ENCODE measurements around the gene KRTAP3-3.
A peak's percentile ranks its signal among the peaks of the same experiment; 100 is the strongest.

The KRTAP3-3 gene

GRCh38 chr17:40958086-40958953, 35.6 kb downstream of the KRTAP3-3 start:
- Histone ChIP-seq H3K4me1 (ENCODE audit: control insufficient read depth, insufficient read depth, low read length) (peaks cover 56% of the 10 kb centered on the region), H3K9me3 (replicated peaks; ENCODE audit: low read length) (no peaks in the 10 kb centered on the region), H3K27me3 (ENCODE audit: control insufficient read depth, insufficient read depth, low read length) (no peaks in the 10 kb centered on the region), H3K9ac (ENCODE audit: low read depth, low read length) (peak overlapping the region; percentile 84), H3K4me2 (ENCODE audit: low read length) (no peak overlapping the region), H3K36me3 (ENCODE audit: insufficient read depth, low read length) (no peaks in the 10 kb centered on the region), H3K4me3 (ENCODE audit: low read length) (no peak overlapping the region)

- Histone ChIP-seq H3K36me3 (ENCODE audit: insufficient read depth, low read length) (no peaks in the 10 kb centered on the region), H3K4me1 (ENCODE audit: control insufficient read depth, insufficient read depth, low read length) (peaks cover 71% of the 10 kb centered on the region), H3K9me3 (replicated peaks; ENCODE audit: low read length) (no peaks in the 10 kb centered on the region), H3K4me2 (ENCODE audit: low read length) (peak overlapping the region; percentile 50), H3K27me3 (ENCODE audit: control insufficient read depth, insufficient read depth, low read length) (no peaks in the 10 kb centered on the region), H3K4me3 (ENCODE audit: low read length) (no peak overlapping the region), H3K9ac (ENCODE audit: low read depth, low read length) (peak overlapping the region; percentile 84)
Measured at GRCh38 chr17:40956401-40957254, 37.3 kb downstream of the KRTAP3-3 start.

GRCh38 chr17:40953881-40954280, 40.1 kb downstream of the KRTAP3-3 start:
- Histone ChIP-seq H3K4me1 (ENCODE audit: control insufficient read depth, insufficient read depth, low read length) (peaks cover 76% of the 10 kb centered on the region), H3K4me2 (ENCODE audit: low read length) (peak overlapping the region; percentile 5), H3K4me3 (ENCODE audit: low read length) (no peak overlapping the region), H3K9ac (ENCODE audit: low read depth, low read length) (peak overlapping the region; percentile 76), H3K36me3 (ENCODE audit: insufficient read depth, low read length) (no peaks in the 10 kb centered on the region), H3K9me3 (replicated peaks; ENCODE audit: low read length) (no peaks in the 10 kb centered on the region), H3K27me3 (ENCODE audit: control insufficient read depth, insufficient read depth, low read length) (no peaks in the 10 kb centered on the region)

- Histone ChIP-seq H3K4me2 (ENCODE audit: low read length) (no peak overlapping the region), H3K36me3 (ENCODE audit: insufficient read depth, low read length) (no peaks in the 10 kb centered on the region), H3K4me3 (ENCODE audit: low read length) (no peak overlapping the region), H3K9ac (ENCODE audit: low read depth, low read length) (peak overlapping the region; percentile 76), H3K27me3 (ENCODE audit: control insufficient read depth, insufficient read depth, low read length) (no peaks in the 10 kb centered on the region), H3K4me1 (ENCODE audit: control insufficient read depth, insufficient read depth, low read length) (peaks cover 66% of the 10 kb centered on the region), H3K9me3 (replicated peaks; ENCODE audit: low read length) (no peaks in the 10 kb centered on the region)
Measured at GRCh38 chr17:40952661-40953060, 41.3 kb downstream of the KRTAP3-3 start.

GRCh38 chr17:40952154-40952553, 41.8 kb downstream of the KRTAP3-3 start:
- H3K4me3 ChIP-seq (ENCODE audit: low read length), result no peak overlapping the region
- H3K9me3 ChIP-seq (replicated peaks; ENCODE audit: low read length), result no peaks in the 10 kb centered on the region
- H3K27me3 ChIP-seq (ENCODE audit: control insufficient read depth, insufficient read depth, low read length), result no peaks in the 10 kb centered on the region
- no peak overlapping the region for H3K4me2 ChIP-seq (ENCODE audit: low read length)
- peaks cover 60% of the 10 kb centered on the region for H3K4me1 ChIP-seq (ENCODE audit: control insufficient read depth, insufficient read depth, low read length)
- peak overlapping the region; percentile 44 for H3K9ac ChIP-seq (ENCODE audit: low read depth, low read length)
- H3K36me3 ChIP-seq (ENCODE audit: insufficient read depth, low read length), result no peaks in the 10 kb centered on the region

GRCh38 chr17:40951011-40951622, 42.8 kb downstream of the KRTAP3-3 start:
- no peak overlapping the region for H3K4me3 ChIP-seq (ENCODE audit: low read length)
- no peaks in the 10 kb centered on the region for H3K27me3 ChIP-seq (ENCODE audit: control insufficient read depth, insufficient read depth, low read length)
- H3K9me3 ChIP-seq (replicated peaks; ENCODE audit: low read length), result no peaks in the 10 kb centered on the region
- no peak overlapping the region for H3K9ac ChIP-seq (ENCODE audit: low read depth, low read length)
- no peaks in the 10 kb centered on the region for H3K36me3 ChIP-seq (ENCODE audit: insufficient read depth, low read length)
- peaks cover 53% of the 10 kb centered on the region for H3K4me1 ChIP-seq (ENCODE audit: control insufficient read depth, insufficient read depth, low read length)
- no peak overlapping the region for H3K4me2 ChIP-seq (ENCODE audit: low read length)

GRCh38 chr17:40950176-40950575, 43.8 kb downstream of the KRTAP3-3 start:
- Histone ChIP-seq H3K4me2 (ENCODE audit: low read length) (no peak overlapping the region), H3K4me3 (ENCODE audit: low read length) (no peak overlapping the region), H3K4me1 (ENCODE audit: control insufficient read depth, insufficient read depth, low read length) (peaks cover 43% of the 10 kb centered on the region), H3K9ac (ENCODE audit: low read depth, low read length) (no peak overlapping the region), H3K27me3 (ENCODE audit: control insufficient read depth, insufficient read depth, low read length) (no peaks in the 10 kb centered on the region), H3K9me3 (replicated peaks; ENCODE audit: low read length) (no peaks in the 10 kb centered on the region), H3K36me3 (ENCODE audit: insufficient read depth, low read length) (no peaks in the 10 kb centered on the region)

GRCh38 chr17:40949418-40949817, 44.5 kb downstream of the KRTAP3-3 start:
- H3K27me3 ChIP-seq (ENCODE audit: control insufficient read depth, insufficient read depth, low read length), result no peaks in the 10 kb centered on the region
- no peak overlapping the region for H3K4me3 ChIP-seq (ENCODE audit: low read length)
- H3K4me2 ChIP-seq (ENCODE audit: low read length), result no peak overlapping the region
- H3K4me1 ChIP-seq (ENCODE audit: control insufficient read depth, insufficient read depth, low read length), result peaks cover 36% of the 10 kb centered on the region
- H3K9me3 ChIP-seq (replicated peaks; ENCODE audit: low read length), result no peaks in the 10 kb centered on the region
- no peak overlapping the region for H3K9ac ChIP-seq (ENCODE audit: low read depth, low read length)
- no peaks in the 10 kb centered on the region for H3K36me3 ChIP-seq (ENCODE audit: insufficient read depth, low read length)

- Histone ChIP-seq H3K4me3 (ENCODE audit: low read length) (no peak overlapping the region), H3K4me2 (ENCODE audit: low read length) (no peak overlapping the region), H3K9ac (ENCODE audit: low read depth, low read length) (no peak overlapping the region), H3K36me3 (ENCODE audit: insufficient read depth, low read length) (no peaks in the 10 kb centered on the region), H3K9me3 (replicated peaks; ENCODE audit: low read length) (no peaks in the 10 kb centered on the region), H3K27me3 (ENCODE audit: control insufficient read depth, insufficient read depth, low read length) (no peaks in the 10 kb centered on the region), H3K4me1 (ENCODE audit: control insufficient read depth, insufficient read depth, low read length) (peaks cover 22% of the 10 kb centered on the region)
Measured at GRCh38 chr17:40947929-40948328, 46.0 kb downstream of the KRTAP3-3 start.

- no peaks in the 10 kb centered on the region for H3K27me3 ChIP-seq (ENCODE audit: control insufficient read depth, insufficient read depth, low read length)
- H3K4me2 ChIP-seq (ENCODE audit: low read length), result no peak overlapping the region
- no peaks in the 10 kb centered on the region for H3K9me3 ChIP-seq (replicated peaks; ENCODE audit: low read length)
- no peaks in the 10 kb centered on the region for H3K36me3 ChIP-seq (ENCODE audit: insufficient read depth, low read length)
- H3K4me1 ChIP-seq (ENCODE audit: control insufficient read depth, insufficient read depth, low read length), result peaks cover 6% of the 10 kb centered on the region
- no peak overlapping the region for H3K9ac ChIP-seq (ENCODE audit: low read depth, low read length)
- no peak overlapping the region for H3K4me3 ChIP-seq (ENCODE audit: low read length)
Measured at GRCh38 chr17:40945414-40945813, 48.5 kb downstream of the KRTAP3-3 start.

- no peaks in the 10 kb centered on the region for H3K36me3 ChIP-seq (ENCODE audit: insufficient read depth, low read length)
- no peak overlapping the region for H3K4me2 ChIP-seq (ENCODE audit: low read length)
- no peaks in the 10 kb centered on the region for H3K9me3 ChIP-seq (replicated peaks; ENCODE audit: low read length)
- no peak overlapping the region for H3K4me3 ChIP-seq (ENCODE audit: low read length)
- peaks cover 4% of the 10 kb centered on the region for H3K4me1 ChIP-seq (ENCODE audit: control insufficient read depth, insufficient read depth, low read length)
- H3K9ac ChIP-seq (ENCODE audit: low read depth, low read length), result no peak overlapping the region
- H3K27me3 ChIP-seq (ENCODE audit: control insufficient read depth, insufficient read depth, low read length), result no peaks in the 10 kb centered on the region
Measured at GRCh38 chr17:40944531-40944930, 49.4 kb downstream of the KRTAP3-3 start.

Data from skeletal muscle satellite cell (primary cell).